HG02943 (cell line): ENCODE results near the gene PLK3.
"Not testable (repeated sequence)": the region's sequence is repeated elsewhere in the genome, so short reads cannot be mapped to it uniquely, and the experiment has no call there.

Experiments used
- ATAC-seq: cut with Tn5 transposase; IDR thresholded peaks from one replicate; pipeline ENCODE4 v1.9.1; 2021; ENCODE audit warnings: mild to moderate bottlenecking, low read depth, moderate library complexity; ENCODE audit not compliant: unreplicated experiment

Gene PLK3

GRCh38 chr1:44786841-44787426 is 13.2 kb upstream of the PLK3 start:
- ATAC-seq: no peak

DNA sequence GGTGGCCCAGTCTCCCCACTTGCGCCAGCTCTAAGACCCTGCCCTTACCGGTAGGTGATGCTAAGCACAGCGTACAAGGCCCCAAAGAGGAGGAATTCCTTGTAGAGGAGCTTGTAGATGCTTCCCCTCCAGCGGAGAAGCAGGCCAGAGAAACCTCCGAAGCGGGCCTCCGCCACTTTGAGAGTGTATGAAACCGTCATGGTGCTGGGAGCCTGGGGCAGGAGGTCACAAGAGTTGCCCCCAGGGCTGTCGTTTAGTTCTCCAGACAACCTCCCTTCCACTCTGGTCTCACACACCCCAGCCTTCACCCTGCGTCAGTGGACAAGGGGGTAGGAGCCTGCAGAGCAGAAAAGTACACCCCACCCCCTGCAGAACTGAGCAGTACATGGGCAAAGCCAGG is 12.7 kb upstream of the PLK3 start:
- ATAC-seq: no peak

- ATAC-seq: no peak
Measured at GRCh38 chr1:44788120-44788860, 11.9 kb upstream of the PLK3 start, which contains the start of gene BEST4. Gene BEST4 (minus strand): TSS chr1:44788170. CDS start chr1:44787705, 465 bp downstream.

- no peak for ATAC-seq
Measured at GRCh38 chr1:44790968-44791801, 9.0 kb upstream of the PLK3 start.

GRCh38 chr1:44792736-44793502 is 7.3 kb upstream of the PLK3 start:
- no peak for ATAC-seq

GRCh38 chr1:44797886-44798285 is 2.3 kb upstream of the PLK3 start:
- ATAC-seq: not testable (repeated sequence)

DNA sequence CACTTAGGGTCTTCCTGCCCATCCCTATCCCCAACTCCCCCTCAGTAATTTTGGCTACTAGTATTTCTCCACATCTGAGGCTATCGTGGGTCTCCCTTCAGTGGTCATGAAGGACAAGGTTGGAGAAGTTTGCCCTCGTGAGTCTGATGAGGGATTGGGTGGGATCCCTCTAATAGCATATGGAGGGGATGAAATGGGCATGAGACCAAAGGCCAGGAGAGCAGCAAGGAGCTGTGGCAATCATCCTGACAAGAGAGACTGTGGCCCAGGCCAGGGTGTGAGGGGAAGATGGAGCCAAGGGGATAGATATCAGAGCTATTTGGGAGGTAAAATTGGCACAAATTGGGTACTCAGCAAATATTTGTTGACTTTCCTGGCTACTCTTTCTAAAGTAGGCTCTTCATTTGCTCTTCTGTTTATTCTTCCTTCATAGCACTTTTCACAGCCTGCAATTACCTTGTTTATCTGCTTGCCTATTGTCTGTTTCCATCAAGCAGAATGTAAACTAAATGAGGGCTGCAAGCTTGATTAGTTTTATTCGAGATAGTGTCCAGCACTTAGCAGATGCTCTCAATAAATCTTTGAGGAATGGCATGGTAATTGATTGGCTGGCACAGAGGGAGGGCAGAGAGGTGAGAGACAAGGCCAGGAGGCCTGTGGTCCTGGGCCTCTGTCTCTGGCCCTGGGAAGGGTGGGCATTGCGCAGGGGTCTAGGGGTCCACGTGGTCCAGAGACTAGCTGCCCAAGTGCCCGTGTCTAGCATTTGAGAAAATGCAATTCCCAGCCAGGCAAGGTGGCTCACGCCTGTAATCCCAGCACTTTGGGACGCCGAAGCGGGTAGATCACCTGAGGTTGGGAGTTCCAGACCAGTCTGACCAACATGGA is 1.5 kb upstream of the PLK3 start:
- ATAC-seq: no peak

DNA sequence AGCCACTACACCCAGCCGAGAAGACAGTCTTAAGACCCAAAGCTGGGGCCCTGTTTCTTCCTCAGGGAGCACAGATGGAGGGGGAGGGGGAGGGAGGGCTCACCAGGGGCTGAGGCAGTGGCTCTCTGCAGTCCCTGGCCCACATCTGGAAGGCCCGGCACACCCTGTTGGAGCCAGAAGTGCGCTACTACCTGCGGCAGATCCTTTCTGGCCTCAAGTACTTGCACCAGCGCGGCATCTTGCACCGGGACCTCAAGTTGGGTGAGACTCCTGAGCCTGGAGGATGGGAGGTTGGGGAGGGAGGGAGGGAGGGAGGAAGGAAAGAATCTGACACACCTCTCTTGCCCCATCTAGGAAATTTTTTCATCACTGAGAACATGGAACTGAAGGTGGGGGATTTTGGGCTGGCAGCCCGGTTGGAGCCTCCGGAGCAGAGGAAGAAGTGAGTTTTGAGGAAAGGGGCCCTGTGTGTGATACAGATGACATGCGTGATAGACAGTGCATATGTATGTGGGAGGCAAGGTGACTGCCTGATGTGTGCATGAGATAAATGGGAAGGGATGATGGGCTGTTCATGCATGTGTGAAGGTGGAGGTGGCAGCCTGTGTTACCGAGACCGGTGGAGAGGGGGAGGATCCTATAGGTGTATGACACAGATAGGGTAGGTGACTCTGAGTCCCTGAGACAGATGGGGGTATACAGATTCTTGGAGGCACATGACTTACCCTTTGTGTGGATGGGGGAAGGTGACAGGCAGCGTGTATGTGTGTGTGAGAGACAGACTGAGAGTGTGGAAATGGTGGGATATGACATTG is 1.5 kb downstream of the PLK3 start:
- ATAC-seq: no peak

GRCh38 chr1:44802306-44803061 is 2.3 kb downstream of the PLK3 start:
- no peak for ATAC-seq

GRCh38 chr1:44803062-44803311 is 2.8 kb downstream of the PLK3 start:
- no peak for ATAC-seq

DNA sequence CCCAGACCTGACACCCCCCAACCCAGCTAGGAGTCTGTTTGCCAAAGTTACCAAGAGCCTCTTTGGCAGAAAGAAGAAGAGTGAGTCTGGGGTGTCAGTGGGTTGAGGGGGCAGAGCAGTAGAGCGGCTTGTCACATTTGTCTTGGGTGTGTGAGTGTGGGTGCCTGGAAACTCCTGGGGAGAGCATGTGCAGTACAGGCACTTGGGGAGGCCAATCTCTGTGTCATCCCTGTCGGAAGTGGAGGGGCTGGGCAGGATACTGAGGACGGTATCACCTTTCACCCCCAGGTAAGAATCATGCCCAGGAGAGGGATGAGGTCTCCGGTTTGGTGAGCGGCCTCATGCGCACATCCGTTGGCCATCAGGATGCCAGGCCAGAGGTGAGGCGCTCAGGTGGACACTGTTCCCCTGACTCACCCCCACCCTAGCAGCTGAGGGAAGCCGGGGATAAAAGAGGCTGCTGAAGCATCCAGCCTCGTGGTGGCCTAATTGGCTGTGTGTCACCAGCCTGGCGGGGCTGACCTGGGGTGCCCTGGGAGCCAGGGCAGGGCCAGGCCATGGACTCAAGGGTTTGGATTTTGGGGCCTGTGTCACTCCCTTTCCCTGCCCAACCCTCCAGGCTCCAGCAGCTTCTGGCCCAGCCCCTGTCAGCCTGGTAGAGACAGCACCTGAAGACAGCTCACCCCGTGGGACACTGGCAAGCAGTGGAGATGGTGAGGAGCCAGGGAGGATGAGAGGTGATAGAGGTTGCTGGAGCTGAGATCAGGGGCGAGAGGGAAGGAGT is 3.3 kb downstream of the PLK3 start:
- no peak for ATAC-seq

GRCh38 chr1:44805311-44806024 is 5.3 kb downstream of the PLK3 start:
- no peak for ATAC-seq

DNA sequence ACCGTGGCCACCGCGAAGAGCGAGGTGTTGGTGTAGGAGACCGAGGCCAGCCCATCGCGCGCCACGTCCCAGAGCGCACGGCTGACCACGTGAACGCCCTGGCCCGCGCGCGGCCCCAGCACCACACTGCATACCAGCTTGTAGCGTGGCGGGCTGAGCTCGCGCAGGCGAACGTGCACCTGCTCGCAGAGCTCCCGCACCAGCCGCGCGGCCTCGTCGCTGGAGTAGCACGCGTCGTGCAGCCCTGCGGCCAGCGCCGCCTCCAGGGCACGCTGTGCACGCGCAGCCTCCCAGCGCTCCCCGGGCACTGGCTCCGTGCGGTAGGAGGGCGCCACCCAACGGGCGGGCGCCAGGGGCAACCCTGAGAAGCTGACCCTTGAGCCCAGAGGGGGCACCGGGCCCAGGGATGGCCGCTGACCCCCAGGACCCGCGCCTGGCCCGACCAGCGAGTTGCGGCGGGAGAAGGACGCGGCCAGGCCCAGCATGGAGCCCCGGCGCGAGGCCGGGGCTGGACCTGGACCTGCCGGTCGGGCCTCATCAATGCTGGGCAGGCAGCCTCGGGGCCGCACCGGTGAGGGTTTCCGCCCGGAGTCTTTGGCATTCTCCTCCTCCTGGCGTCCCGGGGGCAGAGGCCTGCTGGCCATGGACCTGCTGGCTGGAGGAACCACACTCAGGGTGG is 6.0 kb downstream of the PLK3 start:
- ATAC-seq: no peak

DNA sequence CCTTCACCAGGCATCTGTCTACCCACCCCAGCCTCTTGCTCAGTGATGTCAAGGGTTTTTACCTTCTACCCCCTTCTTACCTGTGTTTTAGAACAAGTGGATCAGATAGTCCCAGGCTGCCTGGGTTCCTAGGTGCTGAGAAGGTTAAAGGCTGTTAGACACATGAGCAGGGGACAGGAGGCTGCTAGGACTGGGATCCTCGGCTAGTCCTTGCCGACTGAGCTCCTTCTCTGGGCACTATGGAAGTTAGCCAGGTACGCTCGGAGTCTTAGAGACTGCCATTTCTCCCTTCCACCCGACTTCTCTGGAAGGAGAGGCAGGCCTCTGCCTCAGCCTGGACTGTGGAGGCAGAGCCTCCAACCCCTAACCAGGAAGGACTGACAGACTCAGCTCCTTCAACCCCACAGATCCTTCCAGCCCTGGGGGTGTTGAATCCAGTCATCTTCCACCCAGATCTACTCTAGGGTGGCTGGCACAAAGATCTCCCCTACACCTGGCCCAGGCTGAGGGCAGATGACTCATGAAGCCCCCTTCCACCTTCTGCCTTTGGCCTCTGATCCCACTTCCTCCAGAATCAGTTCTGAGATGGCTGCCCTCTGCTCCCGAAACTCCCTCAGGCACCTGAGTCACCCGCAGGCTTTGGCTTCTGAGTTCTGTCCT is 6.7 kb downstream of the PLK3 start, which contains the start of gene DYNLT4:
TSS of gene DYNLT4 (minus strand) at position 648 of the 660 bp plus-strand sequence. CDS start 683 bp downstream, outside the sequence.
- ATAC-seq: no peak

- peak; percentile 36 for ATAC-seq
Measured at GRCh38 chr1:44807364-44808062, 7.3 kb downstream of the PLK3 start.
